ENCODE data around the gene CNTNAP5. TPM values are rescaled to one million over a fixed set of nuclear protein-coding genes. Genes with fewer than 3 reads are reported as not detected.

CNTNAP5 gene
- total RNA-seq, 4 donors from 2014 or later, result not detected

GRCh38 chr2:124269348-124269747, 244.3 kb downstream of the CNTNAP5 start:
- H3K4me3 ChIP-seq, result no peak overlapping the region
- no peak for TF ChIP-seq EP300 (IDR thresholded peaks at IDR 0.05)
- no peak for TF ChIP-seq POLR2AphosphoS5 (IDR thresholded peaks at IDR 0.05)
- TF ChIP-seq, protein P1, sequence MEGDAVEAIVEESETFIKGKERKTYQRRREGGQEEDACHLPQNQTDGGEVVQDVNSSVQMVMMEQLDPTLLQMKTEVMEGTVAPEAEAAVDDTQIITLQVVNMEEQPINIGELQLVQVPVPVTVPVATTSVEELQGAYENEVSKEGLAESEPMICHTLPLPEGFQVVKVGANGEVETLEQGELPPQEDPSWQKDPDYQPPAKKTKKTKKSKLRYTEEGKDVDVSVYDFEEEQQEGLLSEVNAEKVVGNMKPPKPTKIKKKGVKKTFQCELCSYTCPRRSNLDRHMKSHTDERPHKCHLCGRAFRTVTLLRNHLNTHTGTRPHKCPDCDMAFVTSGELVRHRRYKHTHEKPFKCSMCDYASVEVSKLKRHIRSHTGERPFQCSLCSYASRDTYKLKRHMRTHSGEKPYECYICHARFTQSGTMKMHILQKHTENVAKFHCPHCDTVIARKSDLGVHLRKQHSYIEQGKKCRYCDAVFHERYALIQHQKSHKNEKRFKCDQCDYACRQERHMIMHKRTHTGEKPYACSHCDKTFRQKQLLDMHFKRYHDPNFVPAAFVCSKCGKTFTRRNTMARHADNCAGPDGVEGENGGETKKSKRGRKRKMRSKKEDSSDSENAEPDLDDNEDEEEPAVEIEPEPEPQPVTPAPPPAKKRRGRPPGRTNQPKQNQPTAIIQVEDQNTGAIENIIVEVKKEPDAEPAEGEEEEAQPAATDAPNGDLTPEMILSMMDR (IDR thresholded peaks at IDR 0.05), result no peak
- TF ChIP-seq POLR2A (IDR thresholded peaks at IDR 0.05), result no peak
- H3K27ac ChIP-seq, result no peak overlapping the region
- no peaks in the 10 kb centered on the region for H3K9me3 ChIP-seq
- no peaks in the 10 kb centered on the region for H3K36me3 ChIP-seq
- DNase-seq (ENCODE audit: low spot score in 2 of 2), result no peak
- 82% methylated on average over 7 of the region's 7 CpGs for WGBS
- H3K4me1 ChIP-seq, result no peaks in the 10 kb centered on the region
- H3K27me3 ChIP-seq, result no peaks in the 10 kb centered on the region

DNA sequence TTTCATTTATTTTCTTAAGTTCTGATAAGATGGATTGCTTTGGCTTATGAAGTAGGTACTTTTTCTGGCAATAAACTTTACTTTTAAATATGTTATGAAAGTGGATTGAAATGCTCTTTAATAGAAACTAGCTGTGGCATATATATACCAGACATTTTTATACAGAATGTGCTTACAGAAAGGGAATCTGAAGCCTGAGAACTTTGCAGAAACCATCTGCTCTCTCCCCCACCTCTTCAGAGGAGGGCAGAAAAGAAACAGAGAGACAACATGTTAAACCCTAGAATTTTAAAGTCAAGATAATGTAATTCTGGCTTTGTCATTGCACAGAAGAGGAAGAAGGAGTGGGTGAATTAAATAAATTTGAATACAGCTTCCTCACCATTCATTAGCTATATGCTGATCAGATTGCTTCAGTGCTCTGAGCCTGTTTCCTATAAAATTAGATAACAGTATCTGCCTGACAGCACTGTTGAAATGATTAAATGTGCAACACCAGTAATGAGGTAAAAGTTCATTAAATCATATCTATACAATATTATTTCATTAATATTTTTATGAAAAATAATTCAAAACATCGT, 247.3 kb downstream of the CNTNAP5 start:
- Histone ChIP-seq H3K9me3 (no peaks in the 10 kb centered on the region), H3K4me3 (no peak overlapping the region), H3K36me3 (no peaks in the 10 kb centered on the region), H3K27ac (no peak overlapping the region), H3K4me1 (no peaks in the 10 kb centered on the region), H3K27me3 (no peaks in the 10 kb centered on the region)
- WGBS, result 70% methylated on average over 1 of the region's 1 CpG
- no peak for DNase-seq (ENCODE audit: low spot score in 2 of 2)
- TF ChIP-seq POLR2AphosphoS5 (IDR thresholded peaks at IDR 0.05), result no peak
- TF ChIP-seq EP300 (IDR thresholded peaks at IDR 0.05), result no peak
- no peak for TF ChIP-seq POLR2A (IDR thresholded peaks at IDR 0.05)
- TF ChIP-seq, protein P1 (IDR thresholded peaks at IDR 0.05), result no peak

DNA sequence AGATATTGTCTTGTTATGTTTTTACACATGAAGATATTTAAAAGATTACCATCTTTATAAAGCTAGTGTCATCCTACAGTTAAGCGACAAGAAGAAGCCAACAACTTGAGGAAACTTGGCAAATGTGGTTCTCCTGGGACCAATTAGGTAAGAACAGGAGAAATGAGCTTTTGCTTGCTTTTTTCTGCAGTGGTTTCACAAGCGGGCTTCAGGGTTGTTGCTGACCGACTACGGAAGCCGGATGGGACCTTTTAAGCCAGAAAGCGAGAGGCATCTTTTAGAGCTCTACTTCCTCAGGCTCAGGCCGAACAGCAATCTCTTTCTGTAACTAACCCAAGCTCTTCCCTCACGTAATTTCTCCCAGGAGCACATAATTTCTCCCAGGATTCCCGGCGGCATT, 256.5 kb downstream of the CNTNAP5 start:
- no peaks in the 10 kb centered on the region for H3K9me3 ChIP-seq
- TF ChIP-seq POLR2A (IDR thresholded peaks at IDR 0.05) (no peak), EP300 (IDR thresholded peaks at IDR 0.05) (no peak), POLR2AphosphoS5 (IDR thresholded peaks at IDR 0.05) (no peak)
- TF ChIP-seq, protein P1 (IDR thresholded peaks at IDR 0.05), result no peak
- WGBS, result 68% methylated on average over 10 of the region's 10 CpGs
- no peaks in the 10 kb centered on the region for H3K4me1 ChIP-seq
- no peak overlapping the region for H3K27ac ChIP-seq
- H3K27me3 ChIP-seq, result no peaks in the 10 kb centered on the region
- H3K4me3 ChIP-seq, result no peak overlapping the region
- no peaks in the 10 kb centered on the region for H3K36me3 ChIP-seq
- no peak for DNase-seq (ENCODE audit: low spot score in 2 of 2)

GRCh38 chr2:124283096-124283495, 258.0 kb downstream of the CNTNAP5 start:
- Histone ChIP-seq H3K4me3 (no peak overlapping the region), H3K4me1 (no peaks in the 10 kb centered on the region), H3K27me3 (no peaks in the 10 kb centered on the region), H3K27ac (no peak overlapping the region), H3K9me3 (no peaks in the 10 kb centered on the region), H3K36me3 (no peaks in the 10 kb centered on the region)
- TF ChIP-seq POLR2A (IDR thresholded peaks at IDR 0.05) (no peak), EP300 (IDR thresholded peaks at IDR 0.05) (no peak), POLR2AphosphoS5 (IDR thresholded peaks at IDR 0.05) (no peak)
- TF ChIP-seq, protein P1 (IDR thresholded peaks at IDR 0.05), result no peak
- DNase-seq (ENCODE audit: low spot score in 2 of 2), result no peak

- H3K9me3 ChIP-seq, result no peaks in the 10 kb centered on the region
- no peaks in the 10 kb centered on the region for H3K36me3 ChIP-seq
- H3K4me3 ChIP-seq, result no peak overlapping the region
Measured at GRCh38 chr2:124286089-124286783, 261.1 kb downstream of the CNTNAP5 start.

More at GRCh38 chr2:124286089-124286783, 261.1 kb downstream of the CNTNAP5 start:
- no peak overlapping the region for H3K27ac ChIP-seq
- no peaks in the 10 kb centered on the region for H3K4me1 ChIP-seq
- no peak for TF ChIP-seq EP300 (IDR thresholded peaks at IDR 0.05)
- TF ChIP-seq, protein P1 (IDR thresholded peaks at IDR 0.05), result no peak
- TF ChIP-seq POLR2A (IDR thresholded peaks at IDR 0.05), result no peak
- TF ChIP-seq POLR2AphosphoS5 (IDR thresholded peaks at IDR 0.05), result no peak
- H3K27me3 ChIP-seq, result no peaks in the 10 kb centered on the region
- 83% methylated on average over 7 of the region's 7 CpGs for WGBS
- DNase-seq (ENCODE audit: low spot score in 2 of 2), result no peak
